Measurements from ENCODE around the gene APBB1IP.
"Not testable (repeated sequence)": the region's sequence is repeated elsewhere in the genome, so short reads cannot be mapped to it uniquely, and the experiment has no call there.

DNA sequence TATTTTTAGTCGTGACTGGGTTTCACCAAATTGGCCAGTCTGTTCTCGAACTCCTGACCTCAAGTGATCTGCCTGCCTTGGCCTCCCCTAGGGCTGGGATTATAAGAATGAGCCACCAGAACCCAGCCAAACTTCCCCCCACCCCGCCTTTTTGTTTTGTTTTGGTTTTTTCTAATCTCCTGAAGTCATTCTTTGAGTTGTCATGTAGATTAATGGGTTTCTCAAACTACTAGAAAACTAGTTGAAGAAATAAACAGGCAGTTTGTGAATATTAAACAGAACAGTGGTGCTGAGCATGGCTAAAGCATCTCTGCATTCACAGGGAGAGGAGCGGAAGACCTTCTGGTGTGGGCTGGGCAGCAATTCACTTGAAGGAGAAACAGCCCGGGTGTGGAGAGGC lies 151.7 kb downstream of the APBB1IP start:
- TF ChIP-seq, protein P1, sequence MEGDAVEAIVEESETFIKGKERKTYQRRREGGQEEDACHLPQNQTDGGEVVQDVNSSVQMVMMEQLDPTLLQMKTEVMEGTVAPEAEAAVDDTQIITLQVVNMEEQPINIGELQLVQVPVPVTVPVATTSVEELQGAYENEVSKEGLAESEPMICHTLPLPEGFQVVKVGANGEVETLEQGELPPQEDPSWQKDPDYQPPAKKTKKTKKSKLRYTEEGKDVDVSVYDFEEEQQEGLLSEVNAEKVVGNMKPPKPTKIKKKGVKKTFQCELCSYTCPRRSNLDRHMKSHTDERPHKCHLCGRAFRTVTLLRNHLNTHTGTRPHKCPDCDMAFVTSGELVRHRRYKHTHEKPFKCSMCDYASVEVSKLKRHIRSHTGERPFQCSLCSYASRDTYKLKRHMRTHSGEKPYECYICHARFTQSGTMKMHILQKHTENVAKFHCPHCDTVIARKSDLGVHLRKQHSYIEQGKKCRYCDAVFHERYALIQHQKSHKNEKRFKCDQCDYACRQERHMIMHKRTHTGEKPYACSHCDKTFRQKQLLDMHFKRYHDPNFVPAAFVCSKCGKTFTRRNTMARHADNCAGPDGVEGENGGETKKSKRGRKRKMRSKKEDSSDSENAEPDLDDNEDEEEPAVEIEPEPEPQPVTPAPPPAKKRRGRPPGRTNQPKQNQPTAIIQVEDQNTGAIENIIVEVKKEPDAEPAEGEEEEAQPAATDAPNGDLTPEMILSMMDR (IDR thresholded peaks at IDR 0.05; ENCODE audit: low read depth, low read length, poor library complexity, severe bottlenecking), result not testable (repeated sequence)
- TF ChIP-seq EZH2phosphoT487 (IDR thresholded peaks at IDR 0.05; ENCODE audit: borderline replicate concordance, low read length), result not testable (repeated sequence)

All from DOHH2 (cell line).